Activated CD4-positive, alpha-beta T cell treated with anti-CD3 and anti-CD28 coated beads, Interleukin-2, Interleukin-6, amounts not matched to agents 100 ng/mL and 50 ng/mL, durations not matched to agents 16 hours and 8 hours (primary cell): ENCODE results near the gene SLC49A3.
"Not testable (repeated sequence)": the region's sequence is repeated elsewhere in the genome, so short reads cannot be mapped to it uniquely, and the experiment has no call there.

Experiments
- DNase-seq: peaks from one replicate; pipeline ENCODE4 v3.0.0-alpha.2; 2020

SLC49A3 gene

GRCh38 chr4:688854-689681 is at the start of gene SLC49A3:
Gene SLC49A3, minus strand, starts transcription at chr4:689151. Its CDS starts 24 bp downstream, at chr4:689127.
- DNase-seq, result no peak

GRCh38 chr4:736561-736960 is 47.6 kb upstream of the SLC49A3 start:
- not testable (repeated sequence) for DNase-seq

- no peak for DNase-seq
These were observed 46.6 kb upstream of the SLC49A3 start for GRCh38 chr4:735583-735982.

GRCh38 chr4:734951-735350 is 46.0 kb upstream of the SLC49A3 start:
- no peak for DNase-seq

- DNase-seq, result no peak
These were observed 45.1 kb upstream of the SLC49A3 start for GRCh38 chr4:734075-734474.

GRCh38 chr4:733631-733980 is 44.7 kb upstream of the SLC49A3 start:
- no peak for DNase-seq

- DNase-seq, result no peak
These were observed 44.1 kb upstream of the SLC49A3 start for GRCh38 chr4:732911-733630.

GRCh38 chr4:732486-732885 is 43.5 kb upstream of the SLC49A3 start:
- DNase-seq, result no peak

- not testable (repeated sequence) for DNase-seq
These were observed 43.0 kb upstream of the SLC49A3 start for GRCh38 chr4:731954-732353.

- DNase-seq, result not testable (repeated sequence)
These were observed 42.3 kb upstream of the SLC49A3 start for GRCh38 chr4:730946-731904.

- no peak for DNase-seq
These were observed 41.6 kb upstream of the SLC49A3 start for GRCh38 chr4:730511-730910.

GRCh38 chr4:729336-730315 is 40.7 kb upstream of the SLC49A3 start:
- DNase-seq, result no peak

GRCh38 chr4:727576-727975 is 38.6 kb upstream of the SLC49A3 start:
- DNase-seq, result no peak

- no peak for DNase-seq
These were observed 37.9 kb upstream of the SLC49A3 start for GRCh38 chr4:726838-727237.

GRCh38 chr4:726235-726787 is 37.4 kb upstream of the SLC49A3 start:
- no peak for DNase-seq

- no peak for DNase-seq
These were observed 36.7 kb upstream of the SLC49A3 start for GRCh38 chr4:725391-726234.

GRCh38 chr4:723751-724530 is 35.0 kb upstream of the SLC49A3 start:
- DNase-seq, result no peak

- no peak for DNase-seq
These were observed 34.0 kb upstream of the SLC49A3 start for GRCh38 chr4:722851-723360.

- no peak for DNase-seq
These were observed 33.3 kb upstream of the SLC49A3 start for GRCh38 chr4:722169-722725.
